H1 (cell line): ENCODE data around the gene ARHGEF25. TPM values are rescaled to one million over a fixed set of nuclear protein-coding genes. Genes with fewer than 3 reads are reported as not detected.

Experiments
- CTCF ChIA-PET: fragments of 300-600 bp; sonication (Branson Sonifier 250); formaldehyde crosslinking; loops from one replicate; lab custom pipeline; 2021; ENCODE audit not compliant: partially characterized antibody; lab: Charles Lee
- POLR2A ChIA-PET: fragments of 300-600 bp; sonication (Branson Sonifier 250); formaldehyde crosslinking; loops from one replicate; lab custom pipeline; 2021; ENCODE audit warnings: inconsistent platforms; ENCODE audit not compliant: partially characterized antibody; lab: Charles Lee
- DNase-seq, 2 experiments: peaks; one replicate each; pipeline versions ENCODE4 v3.0.0 to v3.0.0-alpha.2; 2010 to 2022; ENCODE audit warnings: low spot score in 2 of 2, low read depth in 1 of 2, mixed read lengths in 1 of 2
- FAIRE-seq: peaks from 2 replicates; lab custom pipeline; 2011; peaks lifted over from hg19 to GRCh38; lab: Jason Lieb, UNC
- H2AFZ ChIP-seq: 2 replicates; pipeline ENCODE4 v1.8.1; 2012; ENCODE audit warnings: low read length, inconsistent platforms
- H2AK5ac ChIP-seq: 2 replicates; pipeline ENCODE4 v1.6.1; 2013; ENCODE audit warnings: low read depth, low read length
- H2BK120ac ChIP-seq: replicated peaks from 2 replicates; pipeline ENCODE3; 2013; ENCODE audit warnings: low read depth, low read length, inconsistent platforms
- H2BK12ac ChIP-seq: 2 replicates; pipeline ENCODE4 v1.6.1; 2013; ENCODE audit warnings: low read depth, low read length
- H2BK15ac ChIP-seq: 2 replicates; pipeline ENCODE4 v1.6.1; 2013; ENCODE audit warnings: low read length
- H2BK20ac ChIP-seq: 2 replicates; pipeline ENCODE4 v1.6.1; 2013; ENCODE audit warnings: low read length
- H2BK5ac ChIP-seq: 2 replicates; pipeline ENCODE4 v1.6.1; 2013; ENCODE audit warnings: low read depth, low read length
- H3K14ac ChIP-seq: 2 replicates; pipeline ENCODE4 v1.6.1; 2013; ENCODE audit warnings: inconsistent platforms; ENCODE audit not compliant: insufficient read length
- H3K18ac ChIP-seq: 2 replicates; pipeline ENCODE4 v1.6.1; 2013; ENCODE audit warnings: low read length; ENCODE audit errors: extremely low read depth
- H3K23ac ChIP-seq: 2 replicates; pipeline ENCODE4 v1.6.1; 2013; ENCODE audit warnings: inconsistent platforms; ENCODE audit not compliant: insufficient read length
- H3K23me2 ChIP-seq: 2 replicates; pipeline ENCODE4 v1.6.1; 2013; ENCODE audit warnings: low read depth, low read length
- H3K27ac ChIP-seq: 2 replicates; pipeline ENCODE4 v1.6.1; 2011; ENCODE audit warnings: low read depth, low read length, inconsistent platforms
- H3K27me3 ChIP-seq, 4 experiments: replicated peaks in 1 of 4; 1 replicate in 1 of 4; 2 replicates in 3 of 4; pipeline versions ENCODE4 v1.6.1 to v1.8.1; 2011 to 2013; ENCODE audit warnings: low read length in 3 of 4, mild to moderate bottlenecking in 3 of 4, inconsistent platforms in 2 of 4, mixed read lengths in 2 of 4, moderate library complexity in 1 of 4; ENCODE audit not compliant: control insufficient read depth in 3 of 4, insufficient read depth in 3 of 4; ENCODE audit errors: extremely low read depth in 1 of 4
- H3K36me3 ChIP-seq, 4 experiments: 2 replicates each; pipeline versions ENCODE4 v1.6.1 to v1.8.1; 2011 to 2013; ENCODE audit warnings: mild to moderate bottlenecking in 4 of 4, low read length in 3 of 4, moderate library complexity in 2 of 4, control low read depth in 1 of 4, inconsistent platforms in 1 of 4; ENCODE audit not compliant: insufficient read depth in 4 of 4, control insufficient read depth in 2 of 4
- H3K4ac ChIP-seq: replicated peaks from 2 replicates; pipeline ENCODE3; 2013; ENCODE audit warnings: low read length, low read depth, mixed read lengths, inconsistent platforms; ENCODE audit not compliant: insufficient read length
- H3K4me1 ChIP-seq, 4 experiments: replicated peaks in 1 of 4; 1 replicate in 1 of 4; 2 replicates in 3 of 4; pipeline versions ENCODE4 v1.6.1 to v1.8.1; 2011 to 2013; ENCODE audit warnings: low read length in 3 of 4, inconsistent platforms in 2 of 4, mixed read lengths in 1 of 4; ENCODE audit not compliant: insufficient read depth in 4 of 4, control insufficient read depth in 3 of 4
- H3K4me2 ChIP-seq, 2 experiments: 2 replicates each; pipeline versions ENCODE4 v1.6.1 to v1.8.1; 2011 to 2013; ENCODE audit warnings: low read depth in 2 of 2, low read length in 2 of 2, control low read depth in 1 of 2, inconsistent platforms in 1 of 2, mild to moderate bottlenecking in 1 of 2; ENCODE audit not compliant: insufficient read depth in 1 of 2
- H3K4me3 ChIP-seq, 4 experiments: fragments of 200-600, 300-600 bp in 1 of 4; sonication (generic), shearing (Covaris generic), sonication (Bioruptor Twin) in 1 of 4; 2 replicates each; pipeline versions ENCODE4 v1.5.1 to v1.8.1; 2011 to 2016; ENCODE audit warnings: low read length in 4 of 4, low read depth in 3 of 4, control low read depth in 2 of 4, inconsistent platforms in 2 of 4, mild to moderate bottlenecking in 2 of 4, mixed read lengths in 1 of 4, moderate library complexity in 1 of 4; ENCODE audit not compliant: insufficient read depth in 2 of 4; ENCODE audit errors: extremely low read depth in 1 of 4
- H3K56ac ChIP-seq: replicated peaks from 2 replicates; pipeline ENCODE3; 2013; ENCODE audit warnings: low read depth, mild to moderate bottlenecking, mixed read lengths, low read length, inconsistent platforms; ENCODE audit not compliant: insufficient read length
- H3K79me1 ChIP-seq: 2 replicates; pipeline ENCODE4 v1.6.1; 2013; ENCODE audit warnings: low read depth, low read length, control low read depth
- H3K79me2 ChIP-seq, 2 experiments: 2 replicates each; pipeline versions ENCODE4 v1.6.1 to v1.8.1; 2012 to 2013; ENCODE audit warnings: low read length in 2 of 2, mild to moderate bottlenecking in 2 of 2, inconsistent platforms in 1 of 2; ENCODE audit not compliant: insufficient read depth in 2 of 2, control insufficient read depth in 1 of 2
- H3K9ac ChIP-seq, 4 experiments: replicated peaks in 1 of 4; 1 replicate in 1 of 4; 2 replicates in 3 of 4; pipeline versions ENCODE4 v1.6.1 to v1.8.1; 2011 to 2013; ENCODE audit warnings: low read depth in 3 of 4, low read length in 3 of 4, control low read depth in 2 of 4, mild to moderate bottlenecking in 2 of 4, moderate library complexity in 2 of 4, inconsistent platforms in 1 of 4; ENCODE audit errors: extremely low read depth in 1 of 4
- H3K9me3 ChIP-seq, 2 experiments: 2 replicates each; pipeline versions ENCODE4 v1.6.1 to v1.8.1; 2012 to 2013; ENCODE audit warnings: mild to moderate bottlenecking in 2 of 2, moderate library complexity in 2 of 2, control low read depth in 1 of 2, inconsistent platforms in 1 of 2, low read depth in 1 of 2, low read length in 1 of 2, mixed read lengths in 1 of 2; ENCODE audit not compliant: insufficient read depth in 2 of 2
- H4K20me1 ChIP-seq, 2 experiments: replicated peaks in 1 of 2; 2 replicates each; pipeline versions ENCODE3 to v1.8.1; 2011 to 2013; ENCODE audit warnings: inconsistent platforms in 2 of 2, low read length in 2 of 2, mild to moderate bottlenecking in 1 of 2; ENCODE audit not compliant: insufficient read depth in 2 of 2, control insufficient read depth in 1 of 2
- H4K5ac ChIP-seq: 2 replicates; pipeline ENCODE4 v1.6.1; 2013; ENCODE audit warnings: low read length, low read depth, mixed read lengths, inconsistent platforms; ENCODE audit not compliant: insufficient read length
- H4K8ac ChIP-seq: 2 replicates; pipeline ENCODE4 v1.8.0; 2013; ENCODE audit warnings: mild to moderate bottlenecking, moderate library complexity, low read length, inconsistent platforms; ENCODE audit not compliant: insufficient read depth; ENCODE audit errors: extremely low read depth
- H4K91ac ChIP-seq: replicated peaks from 2 replicates; pipeline ENCODE3; 2013; ENCODE audit warnings: low read length, mixed read lengths, inconsistent platforms; ENCODE audit not compliant: insufficient read length
- CHD2 ChIP-seq: IDR thresholded peaks from 2 replicates; pipeline ENCODE4 v1.6.1; 2012; ENCODE audit warnings: low read length, improper control_type of control experiment
- KDM4A ChIP-seq: IDR thresholded peaks from one replicate; pipeline ENCODE4 v1.7.1; 2012; ENCODE audit warnings: low read depth, mild to moderate bottlenecking, moderate library complexity, low read length, inconsistent platforms; ENCODE audit not compliant: severe bottlenecking
- MAX ChIP-seq: IDR thresholded peaks from 2 replicates; pipeline ENCODE4 v1.6.1; 2012; ENCODE audit warnings: inconsistent platforms
- SP4 ChIP-seq: IDR thresholded peaks from 2 replicates; pipeline ENCODE4 v1.6.1; 2012; ENCODE audit warnings: low read length, inconsistent platforms
- WGBS, 2 experiments: shearing (Covaris generic) in 1 of 2; methylation state at CpG; one replicate each; pipeline versions ENCODE4 v1.1.6 to v1.1.7; 2013 to 2015; ENCODE audit warnings: low lambda C conversion rate in 2 of 2, mixed read lengths in 2 of 2, inconsistent platforms in 1 of 2, low coverage in 1 of 2, missing lambda C conversion rate in 1 of 2; ENCODE audit not compliant: insufficient replicate concordance in 2 of 2, insufficient coverage in 1 of 2, insufficient read length in 1 of 2; ENCODE audit errors: extremely low coverage in 1 of 2, missing lambda C conversion rate in 1 of 2; 5-methylcytosine and 5-hydroxymethylcytosine counted together
- polyA plus RNA-seq, 7 experiments: library from polyadenylated mRNA; depleted of rRNA in 3 of 7; stranded (reverse) in 5 of 7; unstranded in 2 of 7; fragments of >200 nt in 5 of 7; fragments of 200-250 nt in 2 of 7; gene quantifications; 1 replicate in 5 of 7; 2 replicates in 1 of 7; 4 replicates in 1 of 7; pipeline versions ENCODE4 v1.2.1 to v1.2.3, GENCODE V29; 2011 to 2013; ENCODE audit warnings: missing spikeins in 2 of 7, mixed read lengths in 2 of 7
- total RNA-seq: library from RNA; stranded (reverse); fragmentation: NEBNext Ultra II Directional; extraction: Animal tissue kit (Norgen Biotek cat#: 25700); gene quantifications from 2 replicates; pipeline ENCODE4 v1.2.1, GENCODE V29; 2021

Gene ARHGEF25
- total and polyA plus RNA-seq, 2 of the 8 experiments (the other 6 are each of a cell fraction or from before 2014, with no cell fraction given): 5.9 to 8.8 TPM

- Histone ChIP-seq H4K91ac (no peak overlapping the region), H4K20me1 (peaks cover 4 to 10% of the 10 kb centered on the region in 2 experiments), H3K23me2 (no peaks in the 10 kb centered on the region), H3K9me3 (no peaks in the 10 kb centered on the region), H3K36me3 (peaks cover 20 to 64% (median 47%) of the 10 kb centered on the region in 4 experiments), H3K79me2 (no peaks in the 10 kb centered on the region), H3K9ac (no peak overlapping the region), H3K4me3 (no peak overlapping the region)
- no peak for FAIRE-seq
- TF ChIP-seq KDM4A (no peak), MAX (no peak), CHD2 (no peak), SP4 (no peak)
- TF ChIP-seq, all 59 proteins: peak for 0
- Histone ChIP-seq H3K4me2 (no peak overlapping the region), H2BK20ac (no peak overlapping the region), H3K4me1 (no peaks in the 10 kb centered on the region), H4K8ac (no peak overlapping the region), H3K27me3 (no peaks in the 10 kb centered on the region), H3K4ac (no peak overlapping the region), H2AK5ac (no peak overlapping the region), H3K56ac (no peak overlapping the region), H2BK15ac (no peak overlapping the region), H3K27ac (no peak overlapping the region), H2BK120ac (no peak overlapping the region), H3K23ac (no peak overlapping the region), H2BK12ac (no peak overlapping the region), H4K5ac (no peak overlapping the region), H3K18ac (no peak overlapping the region), H3K14ac (no peak overlapping the region), H2AFZ (no peak overlapping the region), H2BK5ac (no peak overlapping the region), H3K79me1 (no peaks in the 10 kb centered on the region)
- CTCF ChIA-PET: interaction anchor here (0.8 to 5.0 kb wide), 2 partner anchors 43 to 59 kb away, joined by 3 to 28 read pairs; no protein-coding TSS in a partner anchor
- no peak for DNase-seq
- WGBS, 2 experiments: 89% methylated on average over 12 of the region's 12 CpGs; no CpG with 5 or more reads in 1 of the 2 experiments
- POLR2A ChIA-PET: interaction anchor here (1.6 kb wide), 1 partner anchor 58 kb away, joined by 4 read pairs; the partner anchor contains the start of gene DDIT3
These were observed 33.1 kb upstream of the ARHGEF25 start for GRCh38 chr12:57577981-57578758.
